MCF 10A (cell line): ENCODE measurements around the gene IFNL4. TPM values are rescaled to one million over a fixed set of nuclear protein-coding genes. Genes with fewer than 3 reads are reported as not detected.
"Not testable (repeated sequence)": the region's sequence is repeated elsewhere in the genome, so short reads cannot be mapped to it uniquely, and the experiment has no call there.

ENCODE experiments used
- BruUV-seq: library from RNA; stranded (reverse); fragments of 400-500 nt; replicated peaks from 2 replicates; lab custom pipeline; 2021; lab: Mats Ljungman, UMichigan
- CTCF ChIA-PET: fragments of 300-600 bp; sonication (Branson Sonifier 250); formaldehyde crosslinking; extraction: SDS; loops from one replicate; lab custom pipeline; 2021; ENCODE audit warnings: antibody characterized with exemption, inconsistent platforms; lab: Yijun Ruan, JAX
- POLR2A ChIA-PET: fragments of 300-600, 350-650 bp; sonication (Branson Sonifier 250); formaldehyde crosslinking; extraction: SDS; loops from one replicate; lab custom pipeline; 2020; ENCODE audit warnings: antibody characterized with exemption, inconsistent platforms; lab: Yijun Ruan, JAX
- DNase-seq: peaks from one replicate; pipeline ENCODE4 v3.0.0-alpha.2; 2018; ENCODE audit not compliant: unreplicated experiment
- H3K27ac Mint-ChIP-seq: one replicate; pipeline ENCODE4 v1.8.0; 2022; ENCODE audit warnings: mild to moderate bottlenecking, low read depth, mixed read lengths; ENCODE audit not compliant: unreplicated experiment
- H3K27me3 Mint-ChIP-seq: one replicate; pipeline ENCODE4 v1.8.0; 2022; ENCODE audit warnings: mixed read lengths; ENCODE audit not compliant: insufficient read depth, unreplicated experiment
- H3K36me3 Mint-ChIP-seq: one replicate; pipeline ENCODE4 v1.8.0; 2022; ENCODE audit warnings: mild to moderate bottlenecking, moderate library complexity, mixed read lengths; ENCODE audit not compliant: insufficient read depth, unreplicated experiment
- H3K4me1 Mint-ChIP-seq: one replicate; pipeline ENCODE4 v1.8.0; 2022; ENCODE audit warnings: mixed read lengths; ENCODE audit not compliant: insufficient read depth, unreplicated experiment
- H3K4me3 Mint-ChIP-seq: one replicate; pipeline ENCODE4 v1.8.0; 2022; ENCODE audit warnings: mild to moderate bottlenecking, moderate library complexity, mixed read lengths; ENCODE audit not compliant: unreplicated experiment
- H3K9me3 Mint-ChIP-seq: one replicate; pipeline ENCODE4 v1.8.0; 2022; ENCODE audit warnings: mixed read lengths; ENCODE audit not compliant: unreplicated experiment
- intact Hi-C: fragments of 100-400 bp; cut with micrococcal nuclease; formaldehyde crosslinking; loops from 2 replicates; pipeline ENCODE4 v1.14.1; 2022
- total RNA-seq: library from RNA; stranded (reverse); gene quantifications from 2 replicates; pipeline ENCODE4 v1.2.3, GENCODE V29; 2022
- TF ChIP-seq, protein P1 (sequence below): fragments of 200-600 bp; IDR thresholded peaks from one replicate; pipeline ENCODE4 v1.8.0; 2022; ENCODE audit warnings: antibody characterized with exemption, mild to moderate bottlenecking; ENCODE audit not compliant: unreplicated experiment

IFNL4 gene
- total RNA-seq, 1 experiment from 2014 or later: not detected

DNA sequence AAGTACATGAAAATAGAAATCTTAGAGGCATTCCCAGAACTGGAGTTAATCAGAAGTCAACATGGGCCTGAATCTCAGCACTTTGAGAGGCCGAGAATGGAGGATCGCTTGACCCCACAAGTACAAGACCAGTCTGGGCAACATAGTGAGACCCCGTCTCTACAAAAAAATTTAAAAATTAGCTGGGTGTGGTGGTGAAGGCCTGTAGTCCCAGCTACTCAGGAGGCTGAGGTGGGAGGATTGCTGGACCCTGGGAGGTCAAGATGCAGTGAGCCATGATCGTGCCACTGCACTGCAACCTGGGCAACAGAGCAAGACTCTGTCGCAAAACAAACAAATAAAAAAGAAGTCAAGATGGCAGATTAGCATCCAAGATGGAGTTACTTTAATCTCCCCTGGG lies 28.1 kb upstream of the IFNL4 start:
- no peaks in the 10 kb centered on the region for H3K9me3 Mint-ChIP-seq
- H3K4me3 Mint-ChIP-seq: no peak overlapping the region
- BruUV-seq: no TSS peak
- TF ChIP-seq, protein P1, sequence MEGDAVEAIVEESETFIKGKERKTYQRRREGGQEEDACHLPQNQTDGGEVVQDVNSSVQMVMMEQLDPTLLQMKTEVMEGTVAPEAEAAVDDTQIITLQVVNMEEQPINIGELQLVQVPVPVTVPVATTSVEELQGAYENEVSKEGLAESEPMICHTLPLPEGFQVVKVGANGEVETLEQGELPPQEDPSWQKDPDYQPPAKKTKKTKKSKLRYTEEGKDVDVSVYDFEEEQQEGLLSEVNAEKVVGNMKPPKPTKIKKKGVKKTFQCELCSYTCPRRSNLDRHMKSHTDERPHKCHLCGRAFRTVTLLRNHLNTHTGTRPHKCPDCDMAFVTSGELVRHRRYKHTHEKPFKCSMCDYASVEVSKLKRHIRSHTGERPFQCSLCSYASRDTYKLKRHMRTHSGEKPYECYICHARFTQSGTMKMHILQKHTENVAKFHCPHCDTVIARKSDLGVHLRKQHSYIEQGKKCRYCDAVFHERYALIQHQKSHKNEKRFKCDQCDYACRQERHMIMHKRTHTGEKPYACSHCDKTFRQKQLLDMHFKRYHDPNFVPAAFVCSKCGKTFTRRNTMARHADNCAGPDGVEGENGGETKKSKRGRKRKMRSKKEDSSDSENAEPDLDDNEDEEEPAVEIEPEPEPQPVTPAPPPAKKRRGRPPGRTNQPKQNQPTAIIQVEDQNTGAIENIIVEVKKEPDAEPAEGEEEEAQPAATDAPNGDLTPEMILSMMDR: no peak
- H3K27ac Mint-ChIP-seq: no peak overlapping the region
- CTCF ChIA-PET: interaction anchor here (0.7 kb wide), 1 partner anchor 179 kb away, joined by 3 read pairs; no protein-coding TSS in a partner anchor
- H3K36me3 Mint-ChIP-seq: no peaks in the 10 kb centered on the region
- DNase-seq: no peak
- intact Hi-C loops: no loop called here
- H3K4me1 Mint-ChIP-seq: peaks cover 6% of the 10 kb centered on the region
- H3K27me3 Mint-ChIP-seq: peaks cover 48% of the 10 kb centered on the region
- POLR2A ChIA-PET: no interaction called here

DNA sequence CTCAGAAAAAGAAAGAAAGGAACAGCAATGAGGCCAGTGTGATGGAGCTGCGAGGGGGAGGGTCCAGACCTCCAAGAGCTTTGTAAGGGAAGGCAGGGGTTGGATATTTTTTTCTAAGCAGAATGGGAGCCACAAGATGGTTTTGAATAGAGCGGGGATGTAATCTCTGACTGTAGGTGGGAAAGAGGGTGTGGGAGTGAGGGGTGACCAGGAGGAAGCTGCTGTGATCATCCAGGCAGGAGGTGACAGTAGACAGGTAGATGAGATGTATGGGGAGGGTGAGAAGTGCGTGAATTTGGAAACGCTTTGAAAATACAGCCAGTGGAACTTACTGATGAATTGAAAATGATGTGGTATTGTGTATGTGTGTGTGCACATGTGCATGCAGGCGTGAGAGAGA lies 26.9 kb upstream of the IFNL4 start:
- ChIA-PET CTCF (interaction anchor here (0.6 kb wide), 1 partner anchor 60 kb away, joined by 3 read pairs; no protein-coding TSS in a partner anchor), POLR2A (no interaction called here)
- H3K36me3 Mint-ChIP-seq: no peaks in the 10 kb centered on the region
- H3K27ac Mint-ChIP-seq: no peak overlapping the region
- H3K4me1 Mint-ChIP-seq: peaks cover 6% of the 10 kb centered on the region
- intact Hi-C loops: no loop called here
- peaks cover 48% of the 10 kb centered on the region for H3K27me3 Mint-ChIP-seq
- TF ChIP-seq, protein P1: no peak
- no TSS peak for BruUV-seq
- no peak overlapping the region for H3K4me3 Mint-ChIP-seq
- H3K9me3 Mint-ChIP-seq: no peaks in the 10 kb centered on the region
- DNase-seq: no peak

DNA sequence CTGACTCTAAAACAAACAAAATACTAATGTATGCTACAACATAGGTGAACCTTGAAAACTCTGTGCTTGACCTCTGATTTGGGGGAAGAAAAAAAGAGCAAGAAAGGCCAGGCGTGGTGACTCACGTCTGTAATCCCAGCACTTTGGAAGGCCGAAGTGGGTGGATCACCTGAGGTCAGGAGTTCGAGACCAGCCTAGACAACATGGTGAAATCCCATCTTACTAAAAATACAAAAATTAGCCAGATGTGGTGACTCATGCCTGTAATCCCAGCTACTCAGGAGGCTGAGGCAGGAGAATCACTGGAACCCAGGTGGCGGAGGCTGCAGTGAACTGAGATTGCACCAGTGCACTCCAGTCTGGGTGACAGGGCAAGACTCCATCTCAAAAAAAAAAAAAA lies 25.2 kb upstream of the IFNL4 start:
- intact Hi-C loops, POLR2A ChIA-PET, CTCF ChIA-PET: not testable (repeated sequence)

DNA sequence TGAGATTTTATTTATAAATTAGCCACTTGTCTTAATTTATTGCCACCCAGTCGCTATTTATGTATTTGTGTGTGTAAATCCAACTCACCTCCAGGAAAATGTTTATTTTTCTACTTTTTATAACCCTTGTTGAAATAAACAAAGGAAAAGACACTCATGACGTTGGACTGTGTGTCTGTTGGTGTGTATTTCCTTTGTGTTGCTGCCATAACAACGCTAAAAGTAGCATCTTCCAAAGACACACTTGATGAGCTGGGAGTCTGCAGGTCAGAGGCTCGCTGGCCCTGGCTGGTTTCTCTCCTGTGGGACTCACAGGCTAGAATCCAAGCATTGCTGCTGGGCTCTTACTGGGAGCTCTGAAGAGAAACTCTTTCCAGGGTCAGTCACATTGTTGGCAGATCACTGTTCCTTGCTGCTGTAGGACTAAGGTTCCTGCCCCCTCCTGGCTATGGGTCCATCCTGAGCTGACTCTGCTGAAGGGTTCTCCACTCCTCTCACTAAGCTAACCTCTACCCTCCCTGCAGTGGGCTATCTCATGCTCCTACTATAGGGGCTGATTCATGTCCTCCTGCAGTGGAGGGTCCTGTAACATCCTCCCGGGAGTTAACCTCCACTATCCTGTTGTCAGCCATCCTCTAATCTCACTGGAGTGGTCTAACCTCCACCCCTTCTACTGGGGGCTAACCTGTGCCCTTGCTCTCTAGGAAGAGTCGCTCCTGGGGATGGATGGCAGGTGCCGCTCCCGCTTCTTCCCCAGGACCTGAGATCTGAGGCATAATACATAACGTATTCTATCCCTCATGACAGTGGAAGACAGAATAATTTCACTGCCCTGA lies 21.6 kb upstream of the IFNL4 start:
- no peaks in the 10 kb centered on the region for H3K9me3 Mint-ChIP-seq
- TF ChIP-seq, protein P1: no peak
- ChIA-PET POLR2A (interaction anchor here (0.5 kb wide), 1 partner anchor 20 kb away, joined by 3 read pairs; no protein-coding TSS in a partner anchor), CTCF (interaction anchor here (0.6 kb wide), 2 partner anchors 55 to 157 kb away, joined by 3 read pairs; no protein-coding TSS in a partner anchor)
- no peak for DNase-seq
- H3K4me3 Mint-ChIP-seq: no peak overlapping the region
- no peak overlapping the region for H3K27ac Mint-ChIP-seq
- H3K36me3 Mint-ChIP-seq: no peaks in the 10 kb centered on the region
- BruUV-seq: no TSS peak
- peaks cover 37% of the 10 kb centered on the region for H3K27me3 Mint-ChIP-seq
- intact Hi-C loops: no loop called here
- no peaks in the 10 kb centered on the region for H3K4me1 Mint-ChIP-seq

More for the DNA sequence above, 25.2 kb upstream of the IFNL4 start:
- not testable (repeated sequence) for H3K36me3 Mint-ChIP-seq, DNase-seq, H3K9me3 Mint-ChIP-seq, BruUV-seq, H3K27ac Mint-ChIP-seq, H3K4me1 Mint-ChIP-seq, H3K4me3 Mint-ChIP-seq
- H3K27me3 Mint-ChIP-seq: peaks cover 53% of the 10 kb centered on the region

DNA sequence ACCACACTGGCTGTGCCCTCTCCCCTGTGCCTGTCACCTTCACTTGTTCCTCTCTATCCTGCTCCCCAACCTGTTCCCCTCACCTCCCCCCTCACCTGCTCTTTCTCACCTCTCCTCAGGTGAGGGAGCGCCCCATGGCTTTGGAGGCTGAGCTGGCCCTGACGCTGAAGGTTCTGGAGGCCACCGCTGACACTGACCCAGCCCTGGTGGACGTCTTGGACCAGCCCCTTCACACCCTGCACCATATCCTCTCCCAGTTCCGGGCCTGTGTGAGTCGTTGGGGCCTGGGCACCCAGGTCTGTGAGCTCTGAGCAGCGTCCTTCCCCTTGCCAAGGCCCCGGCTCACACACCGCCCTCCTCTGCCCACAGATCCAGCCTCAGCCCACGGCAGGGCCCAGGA lies 20.7 kb upstream of the IFNL4 start:
- BruUV-seq, DNase-seq, H3K4me3 Mint-ChIP-seq, H3K27ac Mint-ChIP-seq, H3K36me3 Mint-ChIP-seq, H3K4me1 Mint-ChIP-seq, H3K9me3 Mint-ChIP-seq, POLR2A ChIA-PET, intact Hi-C loops, CTCF ChIA-PET: not testable (repeated sequence)
- H3K27me3 Mint-ChIP-seq: peaks cover 33% of the 10 kb centered on the region

DNA sequence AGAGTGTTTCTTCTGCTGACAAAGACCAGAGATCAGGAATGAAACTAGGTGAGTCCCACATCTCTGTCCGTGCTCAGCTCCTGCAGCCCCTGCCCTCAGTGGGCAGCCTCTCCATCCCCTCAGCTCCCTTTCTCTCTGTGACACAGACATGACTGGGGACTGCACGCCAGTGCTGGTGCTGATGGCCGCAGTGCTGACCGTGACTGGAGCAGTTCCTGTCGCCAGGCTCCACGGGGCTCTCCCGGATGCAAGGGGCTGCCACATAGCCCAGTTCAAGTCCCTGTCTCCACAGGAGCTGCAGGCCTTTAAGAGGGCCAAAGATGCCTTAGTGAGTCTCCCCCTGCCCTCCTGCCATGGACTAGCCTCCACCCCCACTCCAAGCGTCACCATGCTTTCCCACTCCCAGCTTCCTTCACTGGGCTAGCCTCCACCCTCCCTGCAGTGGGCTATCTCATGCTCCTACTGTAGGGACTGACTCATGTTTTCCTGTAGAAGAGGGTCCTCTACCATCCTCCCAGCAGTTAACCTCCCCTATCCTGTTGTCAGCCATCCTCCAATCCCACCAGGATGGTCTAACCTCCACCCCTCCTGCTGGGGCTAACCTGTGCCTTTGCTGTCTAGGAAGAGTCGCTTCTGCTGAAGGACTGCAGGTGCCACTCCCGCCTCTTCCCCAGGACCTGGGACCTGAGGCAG lies 20.0 kb upstream of the IFNL4 start:
- H3K36me3 Mint-ChIP-seq, H3K4me1 Mint-ChIP-seq, H3K4me3 Mint-ChIP-seq, DNase-seq, H3K9me3 Mint-ChIP-seq, CTCF ChIA-PET, H3K27ac Mint-ChIP-seq, POLR2A ChIA-PET, intact Hi-C loops, BruUV-seq: not testable (repeated sequence)
- H3K27me3 Mint-ChIP-seq: peaks cover 39% of the 10 kb centered on the region
